ENCODE measurements around the gene C1QTNF3.

- TF ChIP-seq EZH2 (IDR thresholded peaks at IDR 0.05; ENCODE audit: low read depth, unreplicated experiment) (no peak), CTCF (conservative IDR thresholded peaks at IDR 0.05; ENCODE audit: low read depth in 2 of 2) (peak in 1 of 2 experiments; percentile 32; a peak in 1 of 4 replicates), NANOG (IDR thresholded peaks at IDR 0.05; ENCODE audit: borderline replicate concordance) (no peak), POLR2AphosphoS5 (IDR thresholded peaks at IDR 0.05; ENCODE audit: low read depth) (no peak), JUNB (IDR thresholded peaks at IDR 0.05; ENCODE audit: unreplicated experiment) (no peak), EZH2phosphoT487 (IDR thresholded peaks at IDR 0.05; ENCODE audit: unreplicated experiment) (no peak), CREB1 (CRISPR knock-in tag; IDR thresholded peaks at IDR 0.05; ENCODE audit: low read depth) (no peak), REST (IDR thresholded peaks at IDR 0.05; ENCODE audit: unreplicated experiment) (no peak), ETS1 (IDR thresholded peaks at IDR 0.05) (no peak), ZNF331 (CRISPR knock-in tag; IDR thresholded peaks at IDR 0.05; ENCODE audit: low read depth) (no peak), ZNF462 (CRISPR knock-in tag; IDR thresholded peaks at IDR 0.05) (no peak)
Measured at GRCh38 chr5:34039398-34040157, 3.4 kb downstream of the C1QTNF3 start.

Measured in GM23338 (cell line).